Retinal pigment epithelial cell (primary cell): ENCODE results near the gene MYRIP.

Source experiments
- DNase-seq: peaks from one replicate; pipeline ENCODE4 v3.0.0-alpha.2; 2010; ENCODE audit warnings: low read depth
- H3K4me3 ChIP-seq: 2 replicates; pipeline ENCODE4 v1.5.1; 2011; ENCODE audit warnings: mild to moderate bottlenecking, low read length, control low read depth, moderate library complexity
- CTCF ChIP-seq: conservative IDR thresholded peaks from 2 replicates; pipeline ENCODE4 v1.5.1; 2011; ENCODE audit warnings: low read depth, low read length, control low read depth, inconsistent platforms

The MYRIP gene

GRCh38 chr3:40192628-40193027 is 383.2 kb downstream of the MYRIP start:
- H3K4me3 ChIP-seq: no peak overlapping the region
- TF ChIP-seq CTCF: no peak
- no peak for DNase-seq

DNA sequence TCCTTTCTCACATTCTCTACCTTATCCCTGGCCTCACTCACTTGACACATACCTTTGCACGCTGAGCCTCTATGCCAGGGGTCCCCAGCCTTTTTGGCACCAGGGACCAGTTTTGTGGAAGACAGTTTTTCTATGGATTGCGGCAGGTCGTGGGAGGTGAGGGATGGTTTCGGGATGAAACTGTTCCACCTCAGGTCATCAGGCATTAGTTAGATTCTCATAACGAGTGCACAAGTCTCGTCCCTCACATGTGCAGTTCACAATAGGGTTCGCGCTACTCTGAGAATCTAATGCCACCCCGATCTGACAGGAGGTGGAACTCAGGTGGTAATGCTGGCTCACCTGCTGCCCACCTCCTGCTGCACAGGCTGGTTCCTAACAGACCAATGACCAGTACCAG is 387.6 kb downstream of the MYRIP start:
- TF ChIP-seq CTCF: no peak
- H3K4me3 ChIP-seq: no peak overlapping the region
- no peak for DNase-seq

DNA sequence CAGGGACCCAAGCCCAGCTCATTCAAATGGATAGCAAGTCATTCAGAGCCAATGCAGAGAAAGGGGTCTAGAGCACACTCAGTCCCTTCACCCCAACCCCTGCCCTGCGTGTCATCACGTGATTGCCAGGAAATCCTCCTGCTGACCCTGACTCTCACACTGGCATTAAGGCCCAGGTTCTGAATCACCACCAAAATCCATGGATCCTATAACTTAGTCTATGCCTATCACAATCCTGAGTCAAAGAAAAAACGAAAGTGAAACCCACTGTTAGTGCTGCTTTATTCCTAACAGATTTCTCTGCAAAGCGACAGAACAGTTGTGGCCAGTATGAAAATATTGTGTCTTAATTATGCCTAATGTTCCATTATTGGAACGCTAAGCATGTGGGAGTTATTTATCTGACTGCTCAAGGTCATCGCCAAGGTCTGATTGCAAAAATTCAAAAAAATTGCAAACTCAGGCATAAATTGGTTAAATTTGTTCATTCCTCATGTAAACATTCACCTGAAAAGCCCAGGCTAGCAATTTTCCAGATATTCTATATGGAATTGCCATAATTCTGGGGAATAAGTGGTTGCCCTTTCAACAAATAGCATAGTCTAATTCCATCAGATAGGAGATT is 391.4 kb downstream of the MYRIP start:
- no peak for DNase-seq
- no peak overlapping the region for H3K4me3 ChIP-seq
- no peak for TF ChIP-seq CTCF

DNA sequence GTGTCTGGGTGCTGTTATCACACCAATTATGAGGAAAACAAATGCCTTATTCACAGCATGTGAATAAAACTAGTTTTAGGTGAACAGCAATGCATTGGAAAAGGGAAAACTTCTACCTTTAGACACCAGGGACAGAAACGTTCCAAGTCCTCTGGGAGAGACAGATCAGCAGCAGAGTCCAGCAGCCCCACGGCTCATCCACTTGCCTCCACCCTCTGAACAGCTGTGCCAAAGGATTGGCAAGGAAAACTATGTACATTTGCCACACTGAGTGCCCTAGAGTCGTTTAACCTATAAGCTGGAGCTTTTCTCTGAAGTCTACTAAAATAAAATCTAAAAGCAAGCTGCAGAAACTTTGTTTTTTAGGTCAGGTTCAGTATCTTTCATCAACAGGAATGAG is 392.4 kb downstream of the MYRIP start:
- TF ChIP-seq CTCF: no peak
- no peak for DNase-seq
- H3K4me3 ChIP-seq: no peak overlapping the region

GRCh38 chr3:40206522-40206921 is 397.1 kb downstream of the MYRIP start:
- DNase-seq: no peak
- TF ChIP-seq CTCF: no peak
- no peak overlapping the region for H3K4me3 ChIP-seq

DNA sequence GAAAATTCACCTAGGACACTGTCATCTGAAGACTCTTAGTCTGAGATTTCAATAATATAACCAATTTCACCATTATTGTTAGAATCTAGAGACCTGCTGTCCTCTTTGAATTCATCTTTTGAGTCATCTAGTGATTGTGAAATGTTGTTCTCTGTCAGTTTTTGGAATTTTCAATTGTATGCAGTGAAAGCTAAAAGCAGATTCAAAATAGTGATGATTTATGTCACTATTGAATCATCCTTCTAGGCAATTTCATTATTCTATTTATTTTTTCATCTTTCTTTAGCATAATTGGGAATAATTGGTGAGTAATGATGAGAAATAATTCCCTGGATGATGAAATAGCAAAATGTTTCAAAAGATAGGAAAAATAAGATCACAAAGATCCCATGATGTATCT is 398.4 kb downstream of the MYRIP start:
- no peak for DNase-seq
- no peak for TF ChIP-seq CTCF

DNA sequence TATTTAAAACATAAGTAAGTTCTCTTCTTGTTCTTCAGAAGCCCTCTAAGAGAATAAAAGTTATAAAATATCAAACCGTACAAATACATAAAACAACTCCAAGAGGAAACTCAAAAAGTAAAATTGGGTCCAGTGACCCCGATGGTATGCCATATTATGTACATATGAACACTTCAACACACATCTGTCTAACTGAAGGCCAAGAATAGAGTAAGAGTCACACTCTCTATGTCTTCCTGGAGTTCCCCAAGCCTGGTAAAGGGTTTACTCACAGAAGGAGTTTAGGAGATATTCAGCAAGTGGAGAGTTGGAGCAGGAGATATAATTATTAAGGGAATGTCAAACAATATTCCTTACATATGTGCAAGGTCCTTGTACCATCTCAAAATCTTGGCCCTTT is 398.8 kb downstream of the MYRIP start:
- no peak for DNase-seq
- TF ChIP-seq CTCF: no peak
- no peak overlapping the region for H3K4me3 ChIP-seq

More for the DNA sequence above, 398.4 kb downstream of the MYRIP start:
- no peak overlapping the region for H3K4me3 ChIP-seq
